Islet of Langerhans (tissue), 1 donor: Measurements from ENCODE around the gene GRHPR.
"Not testable (repeated sequence)": the region's sequence is repeated elsewhere in the genome, so short reads cannot be mapped to it uniquely, and the experiment has no call there.

Source experiments
- FAIRE-seq: peaks from one replicate; lab custom pipeline; 2011; peaks lifted over from hg19 to GRCh38; lab: Jason Lieb, UNC

GRHPR gene

GRCh38 chr9:37449862-37450632, 27.6 kb downstream of the GRHPR start:
- FAIRE-seq = no peak

GRCh38 chr9:37451628-37452027, 29.1 kb downstream of the GRHPR start:
- FAIRE-seq = no peak

- FAIRE-seq = no peak
Measured at GRCh38 chr9:37452611-37453010, 30.1 kb downstream of the GRHPR start.

GRCh38 chr9:37453827-37454226, 31.3 kb downstream of the GRHPR start:
- FAIRE-seq = no peak

GRCh38 chr9:37454238-37454637, 31.7 kb downstream of the GRHPR start:
- FAIRE-seq = no peak

- no peak for FAIRE-seq
Measured at GRCh38 chr9:37455884-37456647, 33.6 kb downstream of the GRHPR start.

- FAIRE-seq = no peak
Measured at GRCh38 chr9:37456817-37457216, 34.3 kb downstream of the GRHPR start.

GRCh38 chr9:37464006-37464405, 41.5 kb downstream of the GRHPR start:
- no peak for FAIRE-seq

GRCh38 chr9:37464426-37465248, 42.1 kb downstream of the GRHPR start:
- no peak for FAIRE-seq

GRCh38 chr9:37465249-37466036, 42.9 kb downstream of the GRHPR start, which contains the start of gene ZBTB5:
ZBTB5 (minus strand) TSS chr9:37465450; CDS start chr9:37442551, 22,899 bp downstream.
- FAIRE-seq = peak; percentile 96

- no peak for FAIRE-seq
Measured at GRCh38 chr9:37466037-37466709, 43.7 kb downstream of the GRHPR start.

GRCh38 chr9:37467530-37467929, 45.0 kb downstream of the GRHPR start:
- FAIRE-seq = not testable (repeated sequence)

GRCh38 chr9:37468620-37469019, 46.1 kb downstream of the GRHPR start:
- FAIRE-seq = no peak

- peak; percentile 30 for FAIRE-seq
Measured at GRCh38 chr9:37471942-37472684, 49.6 kb downstream of the GRHPR start.

GRCh38 chr9:37473982-37474381, 51.5 kb downstream of the GRHPR start:
- FAIRE-seq = not testable (repeated sequence)

- no peak for FAIRE-seq
Measured at GRCh38 chr9:37474438-37474837, 51.9 kb downstream of the GRHPR start.

GRCh38 chr9:37476930-37477329, 54.4 kb downstream of the GRHPR start:
- no peak for FAIRE-seq

- FAIRE-seq = not testable (repeated sequence)
Measured at GRCh38 chr9:37477443-37477842, 54.9 kb downstream of the GRHPR start.

- FAIRE-seq = not testable (repeated sequence)
Measured at GRCh38 chr9:37477987-37478619, 55.6 kb downstream of the GRHPR start.

- FAIRE-seq = no peak
Measured at GRCh38 chr9:37480759-37481158, 58.3 kb downstream of the GRHPR start.
